Skeletal muscle satellite cell (primary cell): ENCODE data around the gene GAGE10.
"Not testable (repeated sequence)": the region's sequence is repeated elsewhere in the genome, so short reads cannot be mapped to it uniquely, and the experiment has no call there.

ENCODE experiments used
- H3K27me3 ChIP-seq: 2 replicates; pipeline ENCODE4 v1.7.0; 2013; ENCODE audit warnings: low read length; ENCODE audit not compliant: control insufficient read depth, insufficient read depth
- H3K36me3 ChIP-seq: 2 replicates; pipeline ENCODE4 v1.7.0; 2013; ENCODE audit warnings: mild to moderate bottlenecking, control low read depth, low read length; ENCODE audit not compliant: insufficient read depth
- H3K4me1 ChIP-seq: 2 replicates; pipeline ENCODE4 v1.7.0; 2013; ENCODE audit warnings: low read length; ENCODE audit not compliant: control insufficient read depth, insufficient read depth
- H3K4me2 ChIP-seq: 2 replicates; pipeline ENCODE4 v1.7.0; 2013; ENCODE audit warnings: mild to moderate bottlenecking, low read length
- H3K4me3 ChIP-seq: 2 replicates; pipeline ENCODE4 v1.7.0; 2013; ENCODE audit warnings: low read length
- H3K9ac ChIP-seq: 2 replicates; pipeline ENCODE4 v1.7.0; 2013; ENCODE audit warnings: mild to moderate bottlenecking, low read depth, low read length, moderate library complexity
- H3K9me3 ChIP-seq: replicated peaks from 2 replicates; pipeline ENCODE4 v1.7.0; 2013; ENCODE audit warnings: mild to moderate bottlenecking, control low read depth, low read length

Gene GAGE10

DNA sequence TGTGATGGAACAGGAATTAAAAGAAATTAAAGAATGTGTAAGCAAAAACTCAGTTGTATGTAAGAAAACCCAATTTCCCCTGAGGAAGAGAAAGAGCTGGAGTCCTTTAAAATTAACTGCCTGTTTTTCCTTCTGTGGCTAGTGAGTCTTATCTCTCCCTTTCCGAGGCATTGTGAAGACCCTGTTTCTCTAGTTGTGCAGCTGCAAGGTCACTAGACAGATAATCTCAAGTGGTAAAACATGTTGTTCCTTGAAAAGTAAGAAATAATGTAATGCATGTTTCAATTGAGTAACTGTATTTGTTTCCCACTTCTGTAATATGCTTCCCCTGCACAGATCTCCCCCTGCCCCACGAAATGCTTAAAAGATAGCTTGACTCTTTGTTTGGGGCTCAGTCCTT, 4.3 kb downstream of the GAGE10 start:
- H3K4me1 ChIP-seq, H3K36me3 ChIP-seq, H3K4me2 ChIP-seq, H3K4me3 ChIP-seq, H3K9ac ChIP-seq, H3K27me3 ChIP-seq, H3K9me3 ChIP-seq: not testable (repeated sequence)

- peaks cover 3% of the 10 kb centered on the region for H3K27me3 ChIP-seq
- H3K4me1 ChIP-seq, result peaks cover 8% of the 10 kb centered on the region
- H3K4me2 ChIP-seq, result peak overlapping the region; percentile 84
- H3K4me3 ChIP-seq, result peak overlapping the region; percentile 62
- H3K36me3 ChIP-seq, result no peaks in the 10 kb centered on the region
- no peaks in the 10 kb centered on the region for H3K9me3 ChIP-seq
- H3K9ac ChIP-seq, result peak overlapping the region; percentile 67
Observed at GRCh38 chrX:49308604-49309269, 5.3 kb downstream of the GAGE10 start.

DNA sequence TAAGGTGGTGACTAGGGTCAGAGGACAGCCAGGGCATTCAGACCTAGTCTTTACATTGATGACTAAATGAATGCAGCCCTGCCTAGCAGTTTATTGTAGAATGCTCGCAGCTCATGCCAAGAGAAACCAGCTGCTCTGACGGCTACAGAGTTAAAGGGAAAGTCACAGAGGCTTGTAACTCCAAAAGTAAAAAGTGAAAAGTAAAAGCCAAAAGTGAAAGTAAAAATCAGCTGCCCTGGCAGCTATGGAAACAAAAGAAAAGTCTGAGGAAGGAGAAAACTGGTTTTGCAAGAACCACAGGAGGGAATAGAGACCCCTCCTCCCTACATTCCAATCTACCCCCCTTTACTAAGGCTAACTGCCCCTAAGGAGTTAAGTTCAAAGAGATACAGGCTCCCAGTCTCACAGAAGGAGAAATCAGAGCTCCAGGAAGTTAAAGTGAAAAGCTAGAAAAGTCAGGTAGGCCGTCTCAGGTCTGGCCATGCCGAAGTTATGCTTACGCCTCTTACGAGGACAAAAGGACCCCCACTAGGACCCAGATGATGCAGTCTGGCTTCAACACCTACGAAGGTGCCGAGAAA, 6.0 kb downstream of the GAGE10 start:
- peaks cover 8% of the 10 kb centered on the region for H3K4me1 ChIP-seq
- H3K4me2 ChIP-seq, result peak overlapping the region; percentile 84
- H3K36me3 ChIP-seq, result no peaks in the 10 kb centered on the region
- no peaks in the 10 kb centered on the region for H3K9me3 ChIP-seq
- peak overlapping the region; percentile 67 for H3K9ac ChIP-seq
- peak overlapping the region; percentile 62 for H3K4me3 ChIP-seq
- peaks cover 3% of the 10 kb centered on the region for H3K27me3 ChIP-seq

- Histone ChIP-seq H3K9me3 (no peaks in the 10 kb centered on the region), H3K4me1 (peaks cover 8% of the 10 kb centered on the region), H3K27me3 (peaks cover 6% of the 10 kb centered on the region), H3K9ac (no peak overlapping the region), H3K4me3 (peak overlapping the region; percentile 62), H3K4me2 (peak overlapping the region; percentile 84), H3K36me3 (no peaks in the 10 kb centered on the region)
Observed at GRCh38 chrX:49310371-49310770, 6.9 kb downstream of the GAGE10 start.

GRCh38 chrX:49312176-49312575, 8.7 kb downstream of the GAGE10 start:
- Histone ChIP-seq H3K4me1 (peaks cover 8% of the 10 kb centered on the region), H3K4me2 (no peak overlapping the region), H3K9ac (no peak overlapping the region), H3K36me3 (no peaks in the 10 kb centered on the region), H3K27me3 (peaks cover 4% of the 10 kb centered on the region), H3K9me3 (no peaks in the 10 kb centered on the region), H3K4me3 (no peak overlapping the region)

DNA sequence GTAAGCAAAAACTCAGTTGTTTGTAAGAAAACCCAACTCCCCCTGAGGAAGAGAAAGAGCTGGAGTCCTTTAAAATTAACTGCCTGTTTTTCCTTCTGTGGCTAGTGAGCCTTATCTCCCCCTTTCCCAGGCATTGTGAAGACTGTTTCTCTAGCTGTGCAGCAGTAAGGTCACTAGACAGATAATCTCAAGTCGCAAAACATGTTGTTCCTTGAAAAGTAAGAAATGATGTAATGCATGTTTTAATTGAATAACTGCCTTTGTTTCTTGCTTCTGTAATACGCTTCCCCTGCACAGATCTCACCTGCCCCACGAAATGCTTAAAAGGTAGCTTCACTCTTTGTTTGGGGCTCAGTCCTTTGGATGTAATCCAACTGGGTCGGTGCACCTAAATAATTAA, 12.6 kb downstream of the GAGE10 start:
- no peak overlapping the region for H3K4me3 ChIP-seq
- H3K9ac ChIP-seq, result no peak overlapping the region

DNA sequence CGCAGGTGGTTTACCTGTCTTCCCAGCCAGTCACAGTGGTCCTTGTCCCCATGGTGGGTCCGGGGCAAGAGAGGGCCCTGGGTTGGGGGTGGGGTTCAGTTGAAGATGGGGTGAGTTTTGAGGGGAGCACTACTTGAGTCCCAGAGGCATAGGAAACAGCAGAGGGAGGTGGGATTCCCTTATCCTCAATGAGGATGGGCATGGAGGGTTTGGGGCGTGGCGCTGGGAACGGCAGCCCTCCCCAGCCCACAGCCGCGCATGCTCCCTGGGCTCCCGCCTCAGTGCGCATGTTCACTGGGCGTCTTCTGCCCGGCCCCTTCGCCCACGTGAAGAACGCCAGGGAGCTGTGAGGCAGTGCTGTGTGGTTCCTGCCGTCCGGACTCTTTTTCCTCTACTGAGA, 18.3 kb downstream of the GAGE10 start, which contains the start of gene GAGE12J:
Gene GAGE12J (plus strand): TSS at position 301 of the 400 bp plus-strand sequence. CDS start 1,157 bp downstream, outside the sequence.
- H3K36me3 ChIP-seq, H3K9me3 ChIP-seq, H3K4me1 ChIP-seq, H3K4me3 ChIP-seq, H3K4me2 ChIP-seq, H3K27me3 ChIP-seq, H3K9ac ChIP-seq: not testable (repeated sequence)

More for the DNA sequence above, 12.6 kb downstream of the GAGE10 start:
- H3K4me2 ChIP-seq, result no peak overlapping the region
- no peaks in the 10 kb centered on the region for H3K4me1 ChIP-seq
- H3K9me3 ChIP-seq, result no peaks in the 10 kb centered on the region
- H3K27me3 ChIP-seq, result peaks cover 4% of the 10 kb centered on the region
- H3K36me3 ChIP-seq, result no peaks in the 10 kb centered on the region

DNA sequence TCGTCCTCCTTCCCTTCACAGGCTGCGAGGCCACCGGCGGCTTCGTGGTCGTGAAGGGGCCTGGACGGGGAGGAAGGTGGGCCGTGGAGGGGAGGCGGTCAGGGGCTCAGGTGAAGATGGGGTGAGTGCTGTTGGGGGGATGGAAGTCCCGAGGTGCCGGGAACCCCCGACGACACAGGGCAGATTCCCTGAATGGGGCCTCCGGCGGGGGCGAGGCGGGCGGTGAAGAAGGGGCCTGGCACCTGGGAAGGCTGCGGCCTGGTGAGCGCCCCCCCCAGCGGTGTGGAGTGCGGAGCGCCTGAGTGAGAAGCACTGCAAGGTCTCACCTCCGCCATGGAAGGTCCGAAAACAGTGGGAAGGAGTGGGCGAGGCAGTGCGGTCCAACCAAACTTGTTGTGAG, 18.8 kb downstream of the GAGE10 start:
- H3K4me1 ChIP-seq, H3K9ac ChIP-seq, H3K4me2 ChIP-seq, H3K27me3 ChIP-seq, H3K9me3 ChIP-seq, H3K36me3 ChIP-seq, H3K4me3 ChIP-seq: not testable (repeated sequence)

GRCh38 chrX:49323735-49324134, 20.3 kb downstream of the GAGE10 start:
- H3K4me1 ChIP-seq, H3K9me3 ChIP-seq, H3K4me2 ChIP-seq, H3K27me3 ChIP-seq, H3K4me3 ChIP-seq, H3K9ac ChIP-seq, H3K36me3 ChIP-seq: not testable (repeated sequence)

GRCh38 chrX:49330421-49330820, 27.0 kb downstream of the GAGE10 start:
- H3K4me3 ChIP-seq, H3K9ac ChIP-seq, H3K27me3 ChIP-seq, H3K9me3 ChIP-seq, H3K36me3 ChIP-seq, H3K4me1 ChIP-seq, H3K4me2 ChIP-seq: not testable (repeated sequence)

DNA sequence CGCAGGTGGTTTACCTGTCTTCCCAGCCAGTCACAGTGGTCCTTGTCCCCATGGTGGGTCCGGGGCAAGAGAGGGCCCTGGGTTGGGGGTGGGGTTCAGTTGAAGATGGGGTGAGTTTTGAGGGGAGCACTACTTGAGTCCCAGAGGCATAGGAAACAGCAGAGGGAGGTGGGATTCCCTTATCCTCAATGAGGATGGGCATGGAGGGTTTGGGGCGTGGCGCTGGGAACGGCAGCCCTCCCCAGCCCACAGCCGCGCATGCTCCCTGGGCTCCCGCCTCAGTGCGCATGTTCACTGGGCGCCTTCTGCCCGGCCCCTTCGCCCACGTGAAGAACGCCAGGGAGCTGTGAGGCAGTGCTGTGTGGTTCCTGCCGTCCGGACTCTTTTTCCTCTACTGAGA, 27.8 kb downstream of the GAGE10 start, which contains the start of gene GAGE13:
Gene GAGE13 (plus strand): TSS at position 301 of the 400 bp plus-strand sequence. CDS start 1,156 bp downstream, outside the sequence.
- not testable (repeated sequence) for H3K4me2 ChIP-seq, H3K4me1 ChIP-seq, H3K9ac ChIP-seq, H3K9me3 ChIP-seq, H3K27me3 ChIP-seq, H3K36me3 ChIP-seq, H3K4me3 ChIP-seq

- H3K4me3 ChIP-seq, H3K27me3 ChIP-seq, H3K4me2 ChIP-seq, H3K9me3 ChIP-seq, H3K36me3 ChIP-seq, H3K4me1 ChIP-seq, H3K9ac ChIP-seq: not testable (repeated sequence)
Observed at GRCh38 chrX:49331841-49332240, 28.4 kb downstream of the GAGE10 start.
